Measurements from ENCODE around the gene DMAC2. TPM values are rescaled to one million over a fixed set of nuclear protein-coding genes. Genes with fewer than 3 reads are reported as not detected.

Gene DMAC2
- total RNA-seq, 1 experiment from 2014 or later: 77.6 TPM

DNA sequence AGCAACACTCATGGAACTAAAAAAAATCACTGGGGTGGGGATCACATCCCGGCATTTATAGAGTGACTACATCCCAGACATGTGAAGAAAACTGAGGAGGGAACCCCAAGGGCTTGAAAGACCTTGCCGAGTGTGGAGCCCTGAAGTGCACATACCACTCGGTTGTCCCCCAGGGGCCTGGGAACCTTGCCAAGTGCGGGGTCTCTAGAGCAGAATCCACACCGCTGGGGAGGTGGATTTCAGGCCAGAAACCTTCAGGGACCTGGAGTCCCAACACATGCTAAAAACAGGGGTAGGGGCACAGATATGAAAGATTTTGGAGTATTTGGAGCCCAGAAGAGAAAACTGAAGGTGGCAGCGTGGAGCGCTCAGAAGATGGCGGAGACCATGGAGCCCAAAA, 38.5 kb upstream of the DMAC2 start:
- Mint-ChIP-seq H3K36me3 (no peaks in the 10 kb centered on the region), H3K27me3 (ENCODE audit: low read depth) (peaks cover 45% of the 10 kb centered on the region), H3K4me1 (no peaks in the 10 kb centered on the region), H3K27ac (no peak overlapping the region), H3K4me3 (no peak overlapping the region), H3K9me3 (peaks cover 53% of the 10 kb centered on the region)
- TF ChIP-seq FOXP1 (CRISPR knock-in tag; IDR thresholded peaks at IDR 0.05; ENCODE audit: borderline replicate concordance): no peak
- no peak for TF ChIP-seq FOXK1 (CRISPR knock-in tag; IDR thresholded peaks at IDR 0.05)
- TF ChIP-seq, protein P1, sequence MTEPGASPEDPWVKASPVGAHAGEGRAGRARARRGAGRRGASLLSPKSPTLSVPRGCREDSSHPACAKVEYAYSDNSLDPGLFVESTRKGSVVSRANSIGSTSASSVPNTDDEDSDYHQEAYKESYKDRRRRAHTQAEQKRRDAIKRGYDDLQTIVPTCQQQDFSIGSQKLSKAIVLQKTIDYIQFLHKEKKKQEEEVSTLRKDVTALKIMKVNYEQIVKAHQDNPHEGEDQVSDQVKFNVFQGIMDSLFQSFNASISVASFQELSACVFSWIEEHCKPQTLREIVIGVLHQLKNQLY (CRISPR knock-in tag; IDR thresholded peaks at IDR 0.05): no peak
- TF ChIP-seq, protein P2, sequence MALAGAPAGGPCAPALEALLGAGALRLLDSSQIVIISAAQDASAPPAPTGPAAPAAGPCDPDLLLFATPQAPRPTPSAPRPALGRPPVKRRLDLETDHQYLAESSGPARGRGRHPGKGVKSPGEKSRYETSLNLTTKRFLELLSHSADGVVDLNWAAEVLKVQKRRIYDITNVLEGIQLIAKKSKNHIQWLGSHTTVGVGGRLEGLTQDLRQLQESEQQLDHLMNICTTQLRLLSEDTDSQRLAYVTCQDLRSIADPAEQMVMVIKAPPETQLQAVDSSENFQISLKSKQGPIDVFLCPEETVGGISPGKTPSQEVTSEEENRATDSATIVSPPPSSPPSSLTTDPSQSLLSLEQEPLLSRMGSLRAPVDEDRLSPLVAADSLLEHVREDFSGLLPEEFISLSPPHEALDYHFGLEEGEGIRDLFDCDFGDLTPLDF (CRISPR knock-in tag; IDR thresholded peaks at IDR 0.05): no peak
- no peak for TF ChIP-seq NFATC4 (CRISPR knock-in tag; IDR thresholded peaks at IDR 0.05)
- TF ChIP-seq EMX1 (CRISPR knock-in tag; IDR thresholded peaks at IDR 0.05): no peak
- TF ChIP-seq SMAD3 (CRISPR knock-in tag; IDR thresholded peaks at IDR 0.05; ENCODE audit: borderline replicate concordance): no peak
- TF ChIP-seq, protein P3, sequence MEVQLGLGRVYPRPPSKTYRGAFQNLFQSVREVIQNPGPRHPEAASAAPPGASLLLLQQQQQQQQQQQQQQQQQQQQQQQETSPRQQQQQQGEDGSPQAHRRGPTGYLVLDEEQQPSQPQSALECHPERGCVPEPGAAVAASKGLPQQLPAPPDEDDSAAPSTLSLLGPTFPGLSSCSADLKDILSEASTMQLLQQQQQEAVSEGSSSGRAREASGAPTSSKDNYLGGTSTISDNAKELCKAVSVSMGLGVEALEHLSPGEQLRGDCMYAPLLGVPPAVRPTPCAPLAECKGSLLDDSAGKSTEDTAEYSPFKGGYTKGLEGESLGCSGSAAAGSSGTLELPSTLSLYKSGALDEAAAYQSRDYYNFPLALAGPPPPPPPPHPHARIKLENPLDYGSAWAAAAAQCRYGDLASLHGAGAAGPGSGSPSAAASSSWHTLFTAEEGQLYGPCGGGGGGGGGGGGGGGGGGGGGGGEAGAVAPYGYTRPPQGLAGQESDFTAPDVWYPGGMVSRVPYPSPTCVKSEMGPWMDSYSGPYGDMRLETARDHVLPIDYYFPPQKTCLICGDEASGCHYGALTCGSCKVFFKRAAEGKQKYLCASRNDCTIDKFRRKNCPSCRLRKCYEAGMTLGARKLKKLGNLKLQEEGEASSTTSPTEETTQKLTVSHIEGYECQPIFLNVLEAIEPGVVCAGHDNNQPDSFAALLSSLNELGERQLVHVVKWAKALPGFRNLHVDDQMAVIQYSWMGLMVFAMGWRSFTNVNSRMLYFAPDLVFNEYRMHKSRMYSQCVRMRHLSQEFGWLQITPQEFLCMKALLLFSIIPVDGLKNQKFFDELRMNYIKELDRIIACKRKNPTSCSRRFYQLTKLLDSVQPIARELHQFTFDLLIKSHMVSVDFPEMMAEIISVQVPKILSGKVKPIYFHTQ (CRISPR knock-in tag; IDR thresholded peaks at IDR 0.05): no peak
- TF ChIP-seq RORB (CRISPR knock-in tag; IDR thresholded peaks at IDR 0.05): no peak
- no peak for TF ChIP-seq ETV6 (CRISPR knock-in tag; IDR thresholded peaks at IDR 0.05)
- no peak for TF ChIP-seq JUN (CRISPR knock-in tag; IDR thresholded peaks at IDR 0.05)
- no peak for TF ChIP-seq ZNF416 (CRISPR knock-in tag; IDR thresholded peaks at IDR 0.05)
- TF ChIP-seq OVOL2 (CRISPR knock-in tag; IDR thresholded peaks at IDR 0.05; ENCODE audit: borderline replicate concordance): no peak
- TF ChIP-seq, protein P4, sequence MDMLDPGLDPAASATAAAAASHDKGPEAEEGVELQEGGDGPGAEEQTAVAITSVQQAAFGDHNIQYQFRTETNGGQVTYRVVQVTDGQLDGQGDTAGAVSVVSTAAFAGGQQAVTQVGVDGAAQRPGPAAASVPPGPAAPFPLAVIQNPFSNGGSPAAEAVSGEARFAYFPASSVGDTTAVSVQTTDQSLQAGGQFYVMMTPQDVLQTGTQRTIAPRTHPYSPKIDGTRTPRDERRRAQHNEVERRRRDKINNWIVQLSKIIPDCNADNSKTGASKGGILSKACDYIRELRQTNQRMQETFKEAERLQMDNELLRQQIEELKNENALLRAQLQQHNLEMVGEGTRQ (CRISPR knock-in tag; IDR thresholded peaks at IDR 0.05): no peak
- CTCF ChIA-PET: interaction anchor here (1.1 kb wide), 1 partner anchor 168 kb away, joined by 3 read pairs; no protein-coding TSS in a partner anchor
- peak; percentile 51 for ATAC-seq
- POLR2A ChIA-PET: no interaction called here
- DNase-seq (ENCODE audit: low spot score): no peak

DNA sequence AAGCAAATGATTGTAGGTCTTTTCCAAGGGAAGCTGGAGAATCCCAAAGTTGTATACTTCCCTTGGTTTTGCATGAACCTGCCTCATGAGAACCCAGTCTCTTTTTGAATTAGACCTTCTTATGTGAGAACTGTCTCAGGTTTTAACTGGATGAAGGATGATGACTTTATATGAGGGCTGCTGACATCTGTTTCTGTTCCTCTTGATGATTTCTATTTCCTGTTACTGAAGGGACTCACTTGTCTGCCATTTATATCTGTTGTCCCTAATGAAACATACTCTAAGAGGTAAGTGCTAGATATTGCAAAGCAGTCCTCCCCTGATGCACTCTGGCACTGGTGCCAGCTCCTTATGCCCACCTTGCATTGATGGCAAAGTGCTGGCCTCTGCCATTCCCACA, 36.9 kb upstream of the DMAC2 start:
- Mint-ChIP-seq H3K4me3 (no peak overlapping the region), H3K4me1 (no peaks in the 10 kb centered on the region), H3K27ac (no peak overlapping the region), H3K9me3 (peaks cover 59% of the 10 kb centered on the region), H3K36me3 (no peaks in the 10 kb centered on the region), H3K27me3 (ENCODE audit: low read depth) (peaks cover 42% of the 10 kb centered on the region)
- CTCF ChIA-PET: interaction anchor here (1.1 kb wide), 1 partner anchor 86 kb away, joined by 3 read pairs; no protein-coding TSS in a partner anchor
- no peak for DNase-seq (ENCODE audit: low spot score)
- ATAC-seq: no peak
- POLR2A ChIA-PET: no interaction called here
- TF ChIP-seq, protein P5, sequence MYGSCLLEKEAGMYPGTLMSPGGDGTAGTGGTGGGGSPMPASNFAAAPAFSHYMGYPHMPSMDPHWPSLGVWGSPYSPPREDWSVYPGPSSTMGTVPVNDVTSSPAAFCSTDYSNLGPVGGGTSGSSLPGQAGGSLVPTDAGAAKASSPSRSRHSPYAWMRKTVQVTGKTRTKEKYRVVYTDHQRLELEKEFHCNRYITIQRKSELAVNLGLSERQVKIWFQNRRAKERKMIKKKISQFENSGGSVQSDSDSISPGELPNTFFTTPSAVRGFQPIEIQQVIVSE (CRISPR knock-in tag; IDR thresholded peaks at IDR 0.05; ENCODE audit: borderline replicate concordance): no peak
- TF ChIP-seq, protein P4 (CRISPR knock-in tag; IDR thresholded peaks at IDR 0.05): no peak
- TF ChIP-seq ZNF219 (CRISPR knock-in tag; IDR thresholded peaks at IDR 0.05; ENCODE audit: borderline replicate concordance) (no peak), ZNF396 (CRISPR knock-in tag; IDR thresholded peaks at IDR 0.05; ENCODE audit: borderline replicate concordance) (no peak), OVOL2 (CRISPR knock-in tag; IDR thresholded peaks at IDR 0.05; ENCODE audit: borderline replicate concordance) (no peak), FOXP1 (CRISPR knock-in tag; IDR thresholded peaks at IDR 0.05; ENCODE audit: borderline replicate concordance) (no peak), SMAD4 (CRISPR knock-in tag; IDR thresholded peaks at IDR 0.05) (no peak)
- TF ChIP-seq, protein P6, sequence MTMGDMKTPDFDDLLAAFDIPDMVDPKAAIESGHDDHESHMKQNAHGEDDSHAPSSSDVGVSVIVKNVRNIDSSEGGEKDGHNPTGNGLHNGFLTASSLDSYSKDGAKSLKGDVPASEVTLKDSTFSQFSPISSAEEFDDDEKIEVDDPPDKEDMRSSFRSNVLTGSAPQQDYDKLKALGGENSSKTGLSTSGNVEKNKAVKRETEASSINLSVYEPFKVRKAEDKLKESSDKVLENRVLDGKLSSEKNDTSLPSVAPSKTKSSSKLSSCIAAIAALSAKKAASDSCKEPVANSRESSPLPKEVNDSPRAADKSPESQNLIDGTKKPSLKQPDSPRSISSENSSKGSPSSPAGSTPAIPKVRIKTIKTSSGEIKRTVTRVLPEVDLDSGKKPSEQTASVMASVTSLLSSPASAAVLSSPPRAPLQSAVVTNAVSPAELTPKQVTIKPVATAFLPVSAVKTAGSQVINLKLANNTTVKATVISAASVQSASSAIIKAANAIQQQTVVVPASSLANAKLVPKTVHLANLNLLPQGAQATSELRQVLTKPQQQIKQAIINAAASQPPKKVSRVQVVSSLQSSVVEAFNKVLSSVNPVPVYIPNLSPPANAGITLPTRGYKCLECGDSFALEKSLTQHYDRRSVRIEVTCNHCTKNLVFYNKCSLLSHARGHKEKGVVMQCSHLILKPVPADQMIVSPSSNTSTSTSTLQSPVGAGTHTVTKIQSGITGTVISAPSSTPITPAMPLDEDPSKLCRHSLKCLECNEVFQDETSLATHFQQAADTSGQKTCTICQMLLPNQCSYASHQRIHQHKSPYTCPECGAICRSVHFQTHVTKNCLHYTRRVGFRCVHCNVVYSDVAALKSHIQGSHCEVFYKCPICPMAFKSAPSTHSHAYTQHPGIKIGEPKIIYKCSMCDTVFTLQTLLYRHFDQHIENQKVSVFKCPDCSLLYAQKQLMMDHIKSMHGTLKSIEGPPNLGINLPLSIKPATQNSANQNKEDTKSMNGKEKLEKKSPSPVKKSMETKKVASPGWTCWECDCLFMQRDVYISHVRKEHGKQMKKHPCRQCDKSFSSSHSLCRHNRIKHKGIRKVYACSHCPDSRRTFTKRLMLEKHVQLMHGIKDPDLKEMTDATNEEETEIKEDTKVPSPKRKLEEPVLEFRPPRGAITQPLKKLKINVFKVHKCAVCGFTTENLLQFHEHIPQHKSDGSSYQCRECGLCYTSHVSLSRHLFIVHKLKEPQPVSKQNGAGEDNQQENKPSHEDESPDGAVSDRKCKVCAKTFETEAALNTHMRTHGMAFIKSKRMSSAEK (CRISPR knock-in tag; IDR thresholded peaks at IDR 0.05; ENCODE audit: borderline replicate concordance): no peak
- TF ChIP-seq, protein P7, sequence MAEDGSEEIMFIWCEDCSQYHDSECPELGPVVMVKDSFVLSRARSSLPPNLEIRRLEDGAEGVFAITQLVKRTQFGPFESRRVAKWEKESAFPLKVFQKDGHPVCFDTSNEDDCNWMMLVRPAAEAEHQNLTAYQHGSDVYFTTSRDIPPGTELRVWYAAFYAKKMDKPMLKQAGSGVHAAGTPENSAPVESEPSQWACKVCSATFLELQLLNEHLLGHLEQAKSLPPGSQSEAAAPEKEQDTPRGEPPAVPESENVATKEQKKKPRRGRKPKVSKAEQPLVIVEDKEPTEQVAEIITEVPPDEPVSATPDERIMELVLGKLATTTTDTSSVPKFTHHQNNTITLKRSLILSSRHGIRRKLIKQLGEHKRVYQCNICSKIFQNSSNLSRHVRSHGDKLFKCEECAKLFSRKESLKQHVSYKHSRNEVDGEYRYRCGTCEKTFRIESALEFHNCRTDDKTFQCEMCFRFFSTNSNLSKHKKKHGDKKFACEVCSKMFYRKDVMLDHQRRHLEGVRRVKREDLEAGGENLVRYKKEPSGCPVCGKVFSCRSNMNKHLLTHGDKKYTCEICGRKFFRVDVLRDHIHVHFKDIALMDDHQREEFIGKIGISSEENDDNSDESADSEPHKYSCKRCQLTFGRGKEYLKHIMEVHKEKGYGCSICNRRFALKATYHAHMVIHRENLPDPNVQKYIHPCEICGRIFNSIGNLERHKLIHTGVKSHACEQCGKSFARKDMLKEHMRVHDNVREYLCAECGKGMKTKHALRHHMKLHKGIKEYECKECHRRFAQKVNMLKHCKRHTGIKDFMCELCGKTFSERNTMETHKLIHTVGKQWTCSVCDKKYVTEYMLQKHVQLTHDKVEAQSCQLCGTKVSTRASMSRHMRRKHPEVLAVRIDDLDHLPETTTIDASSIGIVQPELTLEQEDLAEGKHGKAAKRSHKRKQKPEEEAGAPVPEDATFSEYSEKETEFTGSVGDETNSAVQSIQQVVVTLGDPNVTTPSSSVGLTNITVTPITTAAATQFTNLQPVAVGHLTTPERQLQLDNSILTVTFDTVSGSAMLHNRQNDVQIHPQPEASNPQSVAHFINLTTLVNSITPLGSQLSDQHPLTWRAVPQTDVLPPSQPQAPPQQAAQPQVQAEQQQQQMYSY (CRISPR knock-in tag; IDR thresholded peaks at IDR 0.05): no peak
